AG10803 (cell line): ENCODE measurements around the gene LGALS3BP.
A peak's percentile ranks its signal among the peaks of the same experiment; 100 is the strongest.

Source experiments
- DNase-seq: peaks from one replicate; pipeline ENCODE4 v3.0.0; 2010; ENCODE audit warnings: low read depth
- H3K4me3 ChIP-seq: 2 replicates; pipeline ENCODE4 v1.5.1; 2011; ENCODE audit warnings: mild to moderate bottlenecking, low read length, control low read depth
- CTCF ChIP-seq: conservative IDR thresholded peaks from 2 replicates; pipeline ENCODE4 v1.5.1; 2011; ENCODE audit warnings: mild to moderate bottlenecking, low read length, control low read depth, inconsistent platforms

Gene LGALS3BP

GRCh38 chr17:78937561-78937960, 42.2 kb downstream of the LGALS3BP start:
- H3K4me3 ChIP-seq: no peak overlapping the region
- TF ChIP-seq CTCF: no peak

GRCh38 chr17:78935419-78936323, 44.1 kb downstream of the LGALS3BP start:
- peak; percentile 97 for DNase-seq
- no peak for TF ChIP-seq CTCF
- peak overlapping the region; percentile 32 for H3K4me3 ChIP-seq

More at GRCh38 chr17:78937561-78937960, 42.2 kb downstream of the LGALS3BP start:
- DNase-seq: no peak

- DNase-seq: peak; percentile 29
- no peak for TF ChIP-seq CTCF
- peak overlapping the region; percentile 49 for H3K4me3 ChIP-seq
These were observed 44.9 kb downstream of the LGALS3BP start for GRCh38 chr17:78934681-78935418.

- TF ChIP-seq CTCF: no peak
- H3K4me3 ChIP-seq: peak overlapping the region; percentile 49
- DNase-seq: peak; percentile 99
These were observed 45.7 kb downstream of the LGALS3BP start for GRCh38 chr17:78933959-78934568.

- peak; percentile 96 for DNase-seq
- H3K4me3 ChIP-seq: peak overlapping the region; percentile 49
- TF ChIP-seq CTCF: no peak
These were observed 46.4 kb downstream of the LGALS3BP start for GRCh38 chr17:78933025-78933958.

GRCh38 chr17:78929908-78930775, 49.6 kb downstream of the LGALS3BP start:
- no peak for DNase-seq
- TF ChIP-seq CTCF: no peak
- no peak overlapping the region for H3K4me3 ChIP-seq
